Smooth muscle cell of trachea (primary cell): Measurements from ENCODE around the gene ENTPD1. TPM values are rescaled to one million over a fixed set of nuclear protein-coding genes. Genes with fewer than 3 reads are reported as not detected.

Experiments used
- total RNA-seq: library from RNA; depleted of rRNA; stranded (reverse); fragments of >200 nt; gene quantifications from 2 replicates; pipeline ENCODE4 v1.2.1, GENCODE V29; 2014

The ENTPD1 gene
- 0.50 and 1.6 TPM in 2 replicates for total RNA-seq

DNA sequence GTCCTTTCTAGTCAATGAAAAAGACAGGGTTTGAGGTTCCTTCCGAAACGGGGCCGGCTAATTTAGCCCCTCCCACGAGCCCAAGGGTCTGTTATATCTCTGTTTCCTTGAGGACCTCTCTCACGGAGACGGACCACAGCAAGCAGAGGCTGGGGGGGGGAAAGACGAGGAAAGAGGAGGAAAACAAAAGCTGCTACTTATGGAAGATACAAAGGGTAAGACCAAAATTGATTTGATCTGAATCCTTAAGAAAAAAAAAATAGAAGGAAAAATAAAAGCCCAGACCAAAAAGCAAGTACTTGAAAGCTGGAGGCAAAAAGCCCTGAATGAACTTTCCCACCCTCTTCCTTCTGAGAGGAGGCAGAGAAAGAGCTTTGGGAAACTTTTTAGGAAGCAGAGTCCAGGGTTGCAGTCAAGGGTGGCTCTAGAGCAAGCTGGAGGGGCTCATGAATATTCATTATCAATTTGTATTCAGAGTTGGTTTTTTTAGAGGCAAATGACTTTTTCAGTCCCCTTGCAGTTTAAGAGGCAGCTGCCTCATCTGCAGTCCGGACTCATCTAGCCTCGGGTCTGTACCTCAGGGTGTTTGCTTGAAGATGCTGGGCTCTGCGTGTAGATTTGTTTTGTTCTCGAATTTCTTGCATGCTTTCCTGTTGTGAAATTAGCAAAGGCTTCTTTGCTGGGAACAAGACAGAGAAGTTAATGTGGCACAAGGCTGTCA lies at the start of gene ENTPD1:
Gene ENTPD1 (plus strand): TSS at position 123 of the 721 bp plus-strand sequence. CDS start 77 bp downstream, at position 200.

DNA sequence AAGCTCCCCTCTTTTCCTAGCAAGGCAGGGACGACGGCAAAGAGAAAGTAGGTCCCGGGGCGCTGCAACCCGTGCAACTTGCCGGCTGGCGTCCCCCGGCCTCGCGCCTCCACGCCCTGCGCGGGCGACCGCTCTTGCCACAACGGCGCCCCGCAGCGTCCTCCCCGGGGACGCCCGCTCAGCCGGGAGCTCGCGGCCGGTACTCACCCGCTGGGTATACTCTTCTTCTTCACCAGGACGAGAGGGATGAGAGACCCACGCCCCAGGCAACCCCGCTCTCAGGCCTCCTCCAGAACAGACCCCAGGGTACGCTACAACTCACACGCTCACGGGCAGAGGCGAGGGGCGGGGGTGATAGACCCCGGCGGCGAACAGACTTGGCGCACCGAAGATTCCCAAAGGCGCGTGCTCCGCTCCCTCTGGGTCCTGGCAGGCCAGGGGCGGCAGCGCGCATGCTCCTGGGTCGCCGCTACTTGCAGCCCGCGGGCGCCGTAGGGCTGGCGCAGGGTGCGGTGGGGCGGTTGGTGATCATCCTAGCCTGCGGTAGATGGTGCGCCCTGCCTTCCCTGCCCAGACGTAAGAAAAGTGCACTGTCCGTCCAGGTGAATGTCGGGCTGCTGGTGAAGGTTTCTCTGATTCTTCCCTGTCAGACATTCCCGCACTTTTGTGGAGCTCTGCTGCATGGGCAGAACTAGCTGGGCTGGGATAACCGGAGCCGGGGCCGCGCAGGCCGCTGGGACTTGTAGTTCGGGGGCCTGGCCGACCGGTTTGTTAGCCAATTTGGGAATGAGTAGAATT lies 151.7 kb downstream of the ENTPD1 start, which contains the start of gene CC2D2B:
Gene CC2D2B (plus strand): TSS at position 520 of the 798 bp plus-strand sequence. CDS start 3,349 bp downstream, outside the sequence.

Other genes starting within 250 kb of the ENTPD1 start
- gene SORBS1, start 194.8 kb upstream of the ENTPD1 start, total RNA-seq, result 0.15 and 0.17 TPM in 2 replicates
- gene ALDH18A1, start 99.5 kb upstream of the ENTPD1 start, total RNA-seq, result 92.8 and 135 TPM in 2 replicates
- 43.5 and 56.6 TPM in 2 replicates for gene TCTN3, start 62.2 kb upstream of the ENTPD1 start, total RNA-seq
- under 0.01 TPM in 1 of 2 replicates, not detected in the other for gene CC2D2B, start 151.8 kb downstream of the ENTPD1 start, total RNA-seq